IMR-90 (cell line): ENCODE measurements around the gene BLMH. TPM values are rescaled to one million over a fixed set of nuclear protein-coding genes. Genes with fewer than 3 reads are reported as not detected.

Experiments
- ATAC-seq: fragments of 200-7000 bp; cut with Tn5 transposase; 2 replicates; pipeline ENCODE4 v1.9.1; 2020; ENCODE audit warnings: low read depth, mild to moderate bottlenecking, moderate library complexity
- BruUV-seq: library from RNA; stranded (reverse); fragments of 400-500 nt; replicated peaks from 2 replicates; lab custom pipeline; 2021; lab: Mats Ljungman, UMichigan
- CTCF ChIA-PET: fragments of 300-600 bp; formaldehyde crosslinking; extraction: SDS; loops from one replicate; lab custom pipeline; 2021; ENCODE audit warnings: antibody characterized with exemption; lab: Yijun Ruan, JAX
- POLR2A ChIA-PET: fragments of 300-600 bp; sonication (Branson Sonifier 250); formaldehyde crosslinking; loops from one replicate; lab custom pipeline; 2022; ENCODE audit warnings: antibody characterized with exemption; ENCODE audit not compliant: unreplicated experiment; lab: Charles Lee
- DNase-seq: peaks from one replicate; pipeline ENCODE4 v3.0.0; 2013
- H2AFZ ChIP-seq: replicated peaks from 2 replicates; pipeline ENCODE3; 2013; ENCODE audit warnings: low read length, mild to moderate bottlenecking; ENCODE audit not compliant: poor library complexity
- H2AK5ac ChIP-seq: 2 replicates; pipeline ENCODE4 v1.6.1; 2013; ENCODE audit warnings: low read depth, low read length, inconsistent platforms
- H2AK9ac ChIP-seq: replicated peaks from 2 replicates; pipeline ENCODE3; 2013; ENCODE audit warnings: mild to moderate bottlenecking, low read depth, low read length, moderate library complexity; ENCODE audit not compliant: poor library complexity
- H2BK120ac ChIP-seq: 2 replicates; pipeline ENCODE4 v1.6.1; 2013; ENCODE audit warnings: low read depth, low read length, inconsistent platforms
- H2BK15ac ChIP-seq: 3 replicates; pipeline ENCODE4 v1.6.1; 2013; ENCODE audit warnings: low read depth, low read length, inconsistent platforms
- H2BK20ac ChIP-seq: 2 replicates; pipeline ENCODE4 v1.6.1; 2013; ENCODE audit warnings: low read depth, mild to moderate bottlenecking, inconsistent platforms, low read length, moderate library complexity
- H2BK5ac ChIP-seq: 2 replicates; pipeline ENCODE4 v1.6.1; 2013; ENCODE audit warnings: mild to moderate bottlenecking, low read depth, low read length, inconsistent platforms; ENCODE audit not compliant: poor library complexity, severe bottlenecking
- H3K14ac ChIP-seq: replicated peaks from 2 replicates; pipeline ENCODE4 v1.6.1; 2013; ENCODE audit warnings: low read depth, low read length, inconsistent platforms
- H3K18ac ChIP-seq: 2 replicates; pipeline ENCODE4 v1.6.1; 2013; ENCODE audit warnings: low read depth, low read length, control low read depth
- H3K23ac ChIP-seq: 2 replicates; pipeline ENCODE4 v1.6.1; 2013; ENCODE audit warnings: low read depth, low read length, inconsistent platforms
- H3K27ac ChIP-seq: 2 replicates; pipeline ENCODE4 v1.5.1; 2013; ENCODE audit warnings: mild to moderate bottlenecking, control low read depth, low read length; ENCODE audit not compliant: insufficient read depth
- H3K27me3 ChIP-seq: 2 replicates; pipeline ENCODE4 v1.6.1; 2013; ENCODE audit warnings: low read length; ENCODE audit not compliant: control insufficient read depth, insufficient read depth
- H3K36me3 ChIP-seq: 2 replicates; pipeline ENCODE4 v1.6.1; 2013; ENCODE audit warnings: low read length, mixed read lengths; ENCODE audit not compliant: control insufficient read depth, insufficient read depth
- H3K4ac ChIP-seq: 2 replicates; pipeline ENCODE4 v1.6.1; 2013; ENCODE audit warnings: low read depth, low read length, inconsistent platforms
- H3K4me1 ChIP-seq: 2 replicates; pipeline ENCODE4 v1.6.1; 2013; ENCODE audit warnings: low read length, mixed read lengths; ENCODE audit not compliant: control insufficient read depth, insufficient read depth
- H3K4me2 ChIP-seq: 2 replicates; pipeline ENCODE4 v1.6.1; 2013; ENCODE audit warnings: low read depth, mild to moderate bottlenecking, control low read depth, low read length, moderate library complexity
- H3K4me3 ChIP-seq: 2 replicates; pipeline ENCODE4 v1.5.1; 2013; ENCODE audit warnings: low read depth, mild to moderate bottlenecking, control low read depth, low read length, moderate library complexity; ENCODE audit not compliant: insufficient read depth
- H3K56ac ChIP-seq: 2 replicates; pipeline ENCODE4 v1.6.1; 2013; ENCODE audit warnings: low read length, inconsistent platforms; ENCODE audit not compliant: insufficient read depth; ENCODE audit errors: extremely low read depth
- H3K79me1 ChIP-seq, 2 experiments: 2 replicates each; pipeline ENCODE4 v1.6.1; 2013; ENCODE audit warnings: low read length in 2 of 2, inconsistent platforms in 1 of 2, low read depth in 1 of 2
- H3K9ac ChIP-seq: 2 replicates; pipeline ENCODE4 v1.6.1; 2013; ENCODE audit warnings: low read depth, low read length, control low read depth
- H3K9me1 ChIP-seq: 2 replicates; pipeline ENCODE4 v1.6.1; 2013; ENCODE audit warnings: low read length, inconsistent platforms; ENCODE audit not compliant: insufficient read depth
- H3K9me3 ChIP-seq: 2 replicates; pipeline ENCODE4 v1.6.1; 2013; ENCODE audit warnings: low read length; ENCODE audit not compliant: control insufficient read depth, insufficient read depth
- H4K20me1 ChIP-seq: 2 replicates; pipeline ENCODE4 v1.6.1; 2013; ENCODE audit warnings: low read length, inconsistent platforms; ENCODE audit not compliant: insufficient read depth
- H4K5ac ChIP-seq: 2 replicates; pipeline ENCODE4 v1.6.1; 2013; ENCODE audit warnings: mild to moderate bottlenecking, low read depth, low read length, control low read depth
- H4K8ac ChIP-seq, 2 experiments: 2 replicates each; pipeline ENCODE4 v1.6.1; 2013; ENCODE audit warnings: low read depth in 2 of 2, low read length in 2 of 2, control low read depth in 1 of 2, inconsistent platforms in 1 of 2
- H4K91ac ChIP-seq: 2 replicates; pipeline ENCODE4 v1.6.1; 2013; ENCODE audit warnings: low read depth, low read length, inconsistent platforms; ENCODE audit not compliant: insufficient read depth
- BHLHE40 ChIP-seq: fragments of 150-350 bp; IDR thresholded peaks from 2 replicates; pipeline ENCODE4 v1.6.1; 2016; ENCODE audit warnings: mild to moderate bottlenecking, low read depth, low read length
- CEBPB ChIP-seq: IDR thresholded peaks from 2 replicates; pipeline ENCODE4 v1.6.1; 2012; ENCODE audit warnings: low read depth, low read length, improper control_type of control experiment
- CHD1 ChIP-seq: IDR thresholded peaks from 2 replicates; pipeline ENCODE4 v1.6.1; 2012; ENCODE audit warnings: low read depth, low read length, improper control_type of control experiment
- ELK1 ChIP-seq: fragments of 150-350 bp; IDR thresholded peaks from 2 replicates; pipeline ENCODE4 v1.6.1; 2016; ENCODE audit warnings: low read depth, mild to moderate bottlenecking, low read length, moderate library complexity, borderline replicate concordance
- FOS ChIP-seq: fragments of 150-350 bp; IDR thresholded peaks from 2 replicates; pipeline ENCODE4 v1.6.1; 2016; ENCODE audit warnings: low read depth, low read length
- MAFK ChIP-seq: IDR thresholded peaks from 2 replicates; pipeline ENCODE4 v1.6.1; 2012; ENCODE audit warnings: low read depth, low read length, improper control_type of control experiment
- MAZ ChIP-seq: IDR thresholded peaks from 2 replicates; pipeline ENCODE4 v1.6.1; 2012; ENCODE audit warnings: low read depth, mild to moderate bottlenecking, low read length, improper control_type of control experiment, moderate library complexity, borderline replicate concordance
- MXI1 ChIP-seq: IDR thresholded peaks from 2 replicates; pipeline ENCODE4 v1.6.1; 2012; ENCODE audit warnings: low read depth, mild to moderate bottlenecking, low read length, moderate library complexity, borderline replicate concordance
- POLR2A ChIP-seq: IDR thresholded peaks from 2 replicates; pipeline ENCODE4 v1.6.1; 2012; ENCODE audit warnings: mild to moderate bottlenecking, low read depth, low read length
- RAD21 ChIP-seq: IDR thresholded peaks from 2 replicates; pipeline ENCODE4 v1.6.1; 2012; ENCODE audit warnings: low read length, improper control_type of control experiment
- RCOR1 ChIP-seq: IDR thresholded peaks from 2 replicates; pipeline ENCODE4 v1.6.1; 2012; ENCODE audit warnings: mild to moderate bottlenecking, low read length, improper control_type of control experiment; ENCODE audit not compliant: insufficient replicate concordance
- RFX5 ChIP-seq: IDR thresholded peaks from 2 replicates; pipeline ENCODE4 v1.8.0; 2012; ENCODE audit warnings: low read depth, mild to moderate bottlenecking, low read length, moderate library complexity
- SMC3 ChIP-seq: fragments of 150-350 bp; IDR thresholded peaks from 2 replicates; pipeline ENCODE4 v1.6.1; 2016; ENCODE audit warnings: low read depth, mild to moderate bottlenecking, antibody characterized with exemption, low read length, moderate library complexity
- USF2 ChIP-seq: fragments of 150-350 bp; IDR thresholded peaks from 2 replicates; pipeline ENCODE4 v1.6.1; 2017; ENCODE audit warnings: mild to moderate bottlenecking, antibody characterized with exemption, low read length, low read depth
- WGBS, 2 experiments: methylation state at CpG; one replicate each; pipeline versions ENCODE4 v1.1.5 to v1.1.7; 2013; ENCODE audit warnings: missing lambda C conversion rate in 2 of 2; ENCODE audit not compliant: insufficient read length in 1 of 2; ENCODE audit errors: extremely low coverage in 2 of 2; 5-methylcytosine and 5-hydroxymethylcytosine counted together
- dilution Hi-C: fragments of 300-500 bp; cut with HindIII; formaldehyde crosslinking; loops from one replicate; pipeline ENCODE4 v1.14.3; 2018; ENCODE audit warnings: low sequenced_read_pairs; ENCODE audit not compliant: unreplicated experiment
- in situ Hi-C: fragments of 300-500 bp; cut with MboI; formaldehyde crosslinking; loops from 3 replicates; pipeline ENCODE4 v1.14.3; 2019; ENCODE audit warnings: low sequenced_read_pairs, inconsistent platforms, mixed read lengths
- intact Hi-C: fragments of 100-400 bp; cut with micrococcal nuclease; formaldehyde crosslinking; loops from 2 replicates; pipeline ENCODE4 v1.10.0; 2022
- polyA plus RNA-seq, 3 experiments: library from polyadenylated mRNA; depleted of rRNA; stranded (reverse); fragments of >200 nt; gene quantifications; 2 replicates each; pipeline ENCODE4 v1.2.3, GENCODE V29; 2012; ENCODE audit warnings: low replicate concordance in 1 of 3
- total RNA-seq: library from RNA; depleted of rRNA; stranded (reverse); fragments of >200 nt; gene quantifications from 2 replicates; pipeline ENCODE4 v1.2.3, GENCODE V29; 2012
- TF ChIP-seq, protein P1 (sequence below): conservative IDR thresholded peaks from 2 replicates; pipeline ENCODE4 v1.5.1; 2012; ENCODE audit warnings: mild to moderate bottlenecking, low read depth, low read length, improper control_type of control experiment

The BLMH gene
- total and polyA plus RNA-seq, 2 of the 4 experiments (the other 2 are of a cell fraction) = 17.3 to 20.8 TPM

DNA sequence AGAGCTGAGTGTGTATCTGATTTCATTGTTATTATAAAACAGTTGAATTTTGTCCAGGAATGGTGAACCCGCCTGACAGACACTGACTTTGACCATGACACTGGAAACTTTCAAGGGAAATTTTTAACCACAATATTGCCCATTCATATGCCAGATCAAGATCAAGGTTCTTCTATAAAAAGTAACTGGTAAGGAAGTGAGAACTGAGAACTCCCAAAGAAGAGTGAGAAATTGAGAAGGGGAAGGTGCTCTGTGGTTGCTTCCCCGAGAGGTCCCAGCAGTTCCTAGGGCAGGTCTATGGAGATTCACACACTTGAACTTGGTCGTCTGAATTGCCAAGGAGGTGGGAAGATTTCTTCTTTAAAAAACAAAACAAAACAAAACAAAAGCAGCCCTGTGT lies 83.5 kb downstream of the BLMH start:
- no peaks in the 10 kb centered on the region for H3K36me3 ChIP-seq
- dilution Hi-C loops = no loop called here
- CTCF ChIA-PET = interaction anchor here (0.6 kb wide), 1 partner anchor 48 kb away, joined by 5 read pairs; no protein-coding TSS in a partner anchor

More for the DNA sequence above, 83.5 kb downstream of the BLMH start:
- Histone ChIP-seq H2BK120ac (no peak overlapping the region), H2BK5ac (no peak overlapping the region), H3K4me3 (no peak overlapping the region), H2BK15ac (no peak overlapping the region), H4K8ac (no peak overlapping the region), H4K20me1 (no peaks in the 10 kb centered on the region), H4K91ac (no peak overlapping the region), H3K23ac (no peak overlapping the region), H2BK20ac (no peak overlapping the region), H3K56ac (no peak overlapping the region), H3K4me2 (no peak overlapping the region), H3K27me3 (peaks cover 42% of the 10 kb centered on the region), H3K14ac (no peak overlapping the region), H3K79me1 (no peaks in the 10 kb centered on the region), H3K9me3 (no peaks in the 10 kb centered on the region), H3K18ac (no peak overlapping the region), H3K4me1 (no peaks in the 10 kb centered on the region), H3K27ac (no peak overlapping the region), H4K5ac (no peak overlapping the region), H3K9me1 (peaks cover 3% of the 10 kb centered on the region; the same call in 1 of the 2 replicates), H2AK9ac (no peak overlapping the region), H2AFZ (no peak overlapping the region), H2AK5ac (no peak overlapping the region), H3K4ac (no peak overlapping the region), H3K9ac (no peak overlapping the region)
- no peak for DNase-seq
- in situ Hi-C loops (no loop called here), intact Hi-C loops (no loop called here)
- BruUV-seq = no TSS peak
- TF ChIP-seq CHD1 = no peak
- no peak for TF ChIP-seq CEBPB
- TF ChIP-seq POLR2A = no peak
- TF ChIP-seq RAD21 = no peak
- TF ChIP-seq FOS = no peak
- TF ChIP-seq MAZ = no peak
- no peak for TF ChIP-seq USF2
- TF ChIP-seq RFX5 = no peak
- TF ChIP-seq BHLHE40 = no peak
- no peak for TF ChIP-seq RCOR1
- no peak for TF ChIP-seq MAFK
- TF ChIP-seq, protein P1, sequence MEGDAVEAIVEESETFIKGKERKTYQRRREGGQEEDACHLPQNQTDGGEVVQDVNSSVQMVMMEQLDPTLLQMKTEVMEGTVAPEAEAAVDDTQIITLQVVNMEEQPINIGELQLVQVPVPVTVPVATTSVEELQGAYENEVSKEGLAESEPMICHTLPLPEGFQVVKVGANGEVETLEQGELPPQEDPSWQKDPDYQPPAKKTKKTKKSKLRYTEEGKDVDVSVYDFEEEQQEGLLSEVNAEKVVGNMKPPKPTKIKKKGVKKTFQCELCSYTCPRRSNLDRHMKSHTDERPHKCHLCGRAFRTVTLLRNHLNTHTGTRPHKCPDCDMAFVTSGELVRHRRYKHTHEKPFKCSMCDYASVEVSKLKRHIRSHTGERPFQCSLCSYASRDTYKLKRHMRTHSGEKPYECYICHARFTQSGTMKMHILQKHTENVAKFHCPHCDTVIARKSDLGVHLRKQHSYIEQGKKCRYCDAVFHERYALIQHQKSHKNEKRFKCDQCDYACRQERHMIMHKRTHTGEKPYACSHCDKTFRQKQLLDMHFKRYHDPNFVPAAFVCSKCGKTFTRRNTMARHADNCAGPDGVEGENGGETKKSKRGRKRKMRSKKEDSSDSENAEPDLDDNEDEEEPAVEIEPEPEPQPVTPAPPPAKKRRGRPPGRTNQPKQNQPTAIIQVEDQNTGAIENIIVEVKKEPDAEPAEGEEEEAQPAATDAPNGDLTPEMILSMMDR = no peak
- no peak for TF ChIP-seq MXI1
- TF ChIP-seq ELK1 = no peak
- TF ChIP-seq SMC3 = no peak
- WGBS, 2 experiments = no CpG with 5 or more reads among the region's 3 CpGs
- POLR2A ChIA-PET = no interaction called here
- no peak for ATAC-seq
